HepG2 (cell line): ENCODE data around the gene PFKFB2. TPM values are rescaled to one million over a fixed set of nuclear protein-coding genes. Genes with fewer than 3 reads are reported as not detected.

Experiments used
- ARNTL ChIP-seq: sonication (generic); formaldehyde crosslinking; IDR thresholded peaks from 2 replicates; pipeline ENCODE4 v1.4.0; 2020; ENCODE audit warnings: mild to moderate bottlenecking, missing genetic modification reagents
- BRCA1 ChIP-seq: sonication (generic); formaldehyde crosslinking; IDR thresholded peaks from 2 replicates; pipeline ENCODE4 v1.4.0; 2020; ENCODE audit warnings: missing genetic modification reagents
- HNRNPUL1 ChIP-seq: fragments of 200-400 bp; formaldehyde crosslinking; IDR thresholded peaks from 2 replicates; pipeline ENCODE4 v1.6.1; 2017; ENCODE audit warnings: low read depth, mild to moderate bottlenecking, low read length, moderate library complexity
- KDM5A ChIP-seq: fragments of 200-600 bp; sonication (generic); IDR thresholded peaks from 2 replicates; pipeline ENCODE4 v1.7.0; 2018; ENCODE audit warnings: antibody characterized with exemption, mild to moderate bottlenecking, low read length, borderline replicate concordance
- KLF12 ChIP-seq: sonication (generic); formaldehyde crosslinking; IDR thresholded peaks from 2 replicates; pipeline ENCODE4 v1.4.0; 2020; ENCODE audit warnings: missing genetic modification reagents, borderline replicate concordance
- KMT2B ChIP-seq: IDR thresholded peaks from 2 replicates; pipeline ENCODE4 v1.6.1; 2016; ENCODE audit warnings: missing genetic modification reagents, missing compliant biosample characterization
- MAF1 ChIP-seq: sonication (generic); formaldehyde crosslinking; IDR thresholded peaks from 2 replicates; pipeline ENCODE4 v1.5.0; 2020; ENCODE audit warnings: missing genetic modification reagents, borderline replicate concordance
- NR2C2 ChIP-seq: sonication (generic); formaldehyde crosslinking; IDR thresholded peaks from 2 replicates; pipeline ENCODE4 v1.4.0; 2020; ENCODE audit warnings: missing genetic modification reagents, mild to moderate bottlenecking, moderate library complexity, borderline replicate concordance
- PPARG ChIP-seq: conservative IDR thresholded peaks from 2 replicates; pipeline ENCODE4 v1.6.1; 2016; ENCODE audit warnings: missing biosample characterization, missing genetic modification reagents
- SMAD9 ChIP-seq: sonication (generic); formaldehyde crosslinking; IDR thresholded peaks from 2 replicates; pipeline ENCODE4 v1.5.1; 2020; ENCODE audit warnings: mild to moderate bottlenecking, missing genetic modification reagents
- SYNCRIP ChIP-seq: fragments of 200-400 bp; formaldehyde crosslinking; IDR thresholded peaks from 2 replicates; pipeline ENCODE4 v1.6.1; 2018; ENCODE audit warnings: mild to moderate bottlenecking, low read depth, low read length; ENCODE audit not compliant: insufficient read depth
- ZNF251 ChIP-seq: sonication (generic); formaldehyde crosslinking; IDR thresholded peaks from 2 replicates; pipeline ENCODE4 v1.9.0; 2021; ENCODE audit warnings: mild to moderate bottlenecking, missing genetic modification reagents
- ZNF260 ChIP-seq: sonication (generic); formaldehyde crosslinking; IDR thresholded peaks from 2 replicates; pipeline ENCODE4 v1.4.0; 2020; ENCODE audit warnings: missing genetic modification reagents, low read depth, mild to moderate bottlenecking, borderline replicate concordance
- polyA plus RNA-seq, 8 experiments: library from polyadenylated mRNA; depleted of rRNA in 3 of 8; stranded (reverse) in 7 of 8; unstranded in 1 of 8; fragments of >200 nt; fragmentation: Illumina TruSeq in 4 of 8; extraction: Trizol in 4 of 8; gene quantifications; 2 replicates each; pipeline versions ENCODE4 v1.2.1 to v1.2.3, GENCODE V29; 2011 to 2016; ENCODE audit warnings: low read depth in 4 of 8, missing spikeins in 1 of 8, mixed read lengths in 1 of 8; ENCODE audit not compliant: insufficient read depth in 1 of 8
- total RNA-seq, 5 experiments: library from RNA; depleted of rRNA; stranded (reverse); fragments of >200 nt; fragmentation: Illumina TruSeq; extraction: Trizol; gene quantifications; 2 replicates each; pipeline ENCODE4 v1.2.3, GENCODE V29; 2016; ENCODE audit warnings: low read depth in 1 of 5
- TF ChIP-seq, protein P1 (sequence below): IDR thresholded peaks from 2 replicates; pipeline ENCODE4 v1.6.1; 2012; ENCODE audit warnings: low read length, improper control_type of control experiment
- TF ChIP-seq, protein P2 (sequence below): fragments of 450-650 bp; IDR thresholded peaks from 2 replicates; pipeline ENCODE4 v1.6.1; 2017; ENCODE audit warnings: mild to moderate bottlenecking
- TF ChIP-seq, protein P3 (sequence below): sonication (generic); formaldehyde crosslinking; IDR thresholded peaks from 2 replicates; pipeline ENCODE4 v1.4.0; 2020; ENCODE audit warnings: mild to moderate bottlenecking, low read depth, missing genetic modification reagents
- TF ChIP-seq, protein P4 (sequence below): IDR thresholded peaks from 2 replicates; pipeline ENCODE4 v1.6.1; 2016; ENCODE audit warnings: low read depth, borderline replicate concordance
- TF ChIP-seq, protein P5 (sequence below): sonication (generic); formaldehyde crosslinking; IDR thresholded peaks from 2 replicates; pipeline ENCODE4 v1.5.0; 2020; ENCODE audit warnings: missing genetic modification reagents
- TF ChIP-seq, protein P6 (sequence below): sonication (generic); formaldehyde crosslinking; IDR thresholded peaks from 2 replicates; pipeline ENCODE4 v1.4.0; 2020; ENCODE audit warnings: missing genetic modification reagents, borderline replicate concordance

Gene PFKFB2
- total and polyA plus RNA-seq, 2 of the 13 experiments (the other 11 are each of a cell fraction or from before 2014, with no cell fraction given) = 4.6 to 10.6 TPM

DNA sequence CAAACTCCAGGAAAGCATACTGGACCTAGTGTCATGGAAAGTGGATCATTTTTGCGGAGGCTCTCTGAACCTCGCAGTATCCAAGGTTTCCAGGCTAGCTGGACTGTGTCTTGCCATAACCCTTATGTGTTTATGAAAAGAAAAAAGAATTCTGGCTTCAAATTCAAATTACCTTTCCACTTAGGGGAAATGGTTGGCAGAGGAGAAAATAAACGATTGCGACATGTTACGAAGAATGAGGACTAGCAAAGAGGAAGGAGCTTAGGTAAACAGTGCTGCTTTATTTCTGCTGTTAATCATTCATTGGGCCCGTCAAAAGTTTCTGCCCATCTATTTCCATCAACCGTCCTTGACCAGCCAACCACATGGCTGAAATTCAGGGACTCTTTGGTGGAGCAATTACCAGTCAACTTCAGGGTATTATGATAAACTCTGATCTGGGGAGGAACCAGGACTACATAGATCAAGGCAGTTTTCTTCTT is 50.9 kb downstream of the PFKFB2 start, which contains the start of gene C4BPA (continued):
- TF ChIP-seq, protein P1, sequence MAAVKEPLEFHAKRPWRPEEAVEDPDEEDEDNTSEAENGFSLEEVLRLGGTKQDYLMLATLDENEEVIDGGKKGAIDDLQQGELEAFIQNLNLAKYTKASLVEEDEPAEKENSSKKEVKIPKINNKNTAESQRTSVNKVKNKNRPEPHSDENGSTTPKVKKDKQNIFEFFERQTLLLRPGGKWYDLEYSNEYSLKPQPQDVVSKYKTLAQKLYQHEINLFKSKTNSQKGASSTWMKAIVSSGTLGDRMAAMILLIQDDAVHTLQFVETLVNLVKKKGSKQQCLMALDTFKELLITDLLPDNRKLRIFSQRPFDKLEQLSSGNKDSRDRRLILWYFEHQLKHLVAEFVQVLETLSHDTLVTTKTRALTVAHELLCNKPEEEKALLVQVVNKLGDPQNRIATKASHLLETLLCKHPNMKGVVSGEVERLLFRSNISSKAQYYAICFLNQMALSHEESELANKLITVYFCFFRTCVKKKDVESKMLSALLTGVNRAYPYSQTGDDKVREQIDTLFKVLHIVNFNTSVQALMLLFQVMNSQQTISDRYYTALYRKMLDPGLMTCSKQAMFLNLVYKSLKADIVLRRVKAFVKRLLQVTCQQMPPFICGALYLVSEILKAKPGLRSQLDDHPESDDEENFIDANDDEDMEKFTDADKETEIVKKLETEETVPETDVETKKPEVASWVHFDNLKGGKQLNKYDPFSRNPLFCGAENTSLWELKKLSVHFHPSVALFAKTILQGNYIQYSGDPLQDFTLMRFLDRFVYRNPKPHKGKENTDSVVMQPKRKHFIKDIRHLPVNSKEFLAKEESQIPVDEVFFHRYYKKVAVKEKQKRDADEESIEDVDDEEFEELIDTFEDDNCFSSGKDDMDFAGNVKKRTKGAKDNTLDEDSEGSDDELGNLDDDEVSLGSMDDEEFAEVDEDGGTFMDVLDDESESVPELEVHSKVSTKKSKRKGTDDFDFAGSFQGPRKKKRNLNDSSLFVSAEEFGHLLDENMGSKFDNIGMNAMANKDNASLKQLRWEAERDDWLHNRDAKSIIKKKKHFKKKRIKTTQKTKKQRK = no peak
- TF ChIP-seq SMAD9 (CRISPR knock-in tag) (no peak), HNRNPUL1 (0 out of 2 replicates have a peak, but pooled peaks have one; percentile 32), KDM5A (no peak), PPARG (CRISPR knock-in tag) (no peak), SYNCRIP (no peak), NR2C2 (peak; percentile 28), ARNTL (no peak), KMT2B (CRISPR knock-in tag) (peak; percentile 61; the same call in 1 of the 2 replicates), MAF1 (CRISPR knock-in tag) (no peak), ZNF251 (CRISPR knock-in tag) (no peak), ZNF260 (CRISPR knock-in tag) (no peak), BRCA1 (no peak; the same call in 1 of the 2 replicates), KLF12 (CRISPR knock-in tag) (no peak)
- TF ChIP-seq, protein P2, sequence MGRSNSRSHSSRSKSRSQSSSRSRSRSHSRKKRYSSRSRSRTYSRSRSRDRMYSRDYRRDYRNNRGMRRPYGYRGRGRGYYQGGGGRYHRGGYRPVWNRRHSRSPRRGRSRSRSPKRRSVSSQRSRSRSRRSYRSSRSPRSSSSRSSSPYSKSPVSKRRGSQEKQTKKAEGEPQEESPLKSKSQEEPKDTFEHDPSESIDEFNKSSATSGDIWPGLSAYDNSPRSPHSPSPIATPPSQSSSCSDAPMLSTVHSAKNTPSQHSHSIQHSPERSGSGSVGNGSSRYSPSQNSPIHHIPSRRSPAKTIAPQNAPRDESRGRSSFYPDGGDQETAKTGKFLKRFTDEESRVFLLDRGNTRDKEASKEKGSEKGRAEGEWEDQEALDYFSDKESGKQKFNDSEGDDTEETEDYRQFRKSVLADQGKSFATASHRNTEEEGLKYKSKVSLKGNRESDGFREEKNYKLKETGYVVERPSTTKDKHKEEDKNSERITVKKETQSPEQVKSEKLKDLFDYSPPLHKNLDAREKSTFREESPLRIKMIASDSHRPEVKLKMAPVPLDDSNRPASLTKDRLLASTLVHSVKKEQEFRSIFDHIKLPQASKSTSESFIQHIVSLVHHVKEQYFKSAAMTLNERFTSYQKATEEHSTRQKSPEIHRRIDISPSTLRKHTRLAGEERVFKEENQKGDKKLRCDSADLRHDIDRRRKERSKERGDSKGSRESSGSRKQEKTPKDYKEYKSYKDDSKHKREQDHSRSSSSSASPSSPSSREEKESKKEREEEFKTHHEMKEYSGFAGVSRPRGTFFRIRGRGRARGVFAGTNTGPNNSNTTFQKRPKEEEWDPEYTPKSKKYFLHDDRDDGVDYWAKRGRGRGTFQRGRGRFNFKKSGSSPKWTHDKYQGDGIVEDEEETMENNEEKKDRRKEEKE = no peak
- TF ChIP-seq, protein P3, sequence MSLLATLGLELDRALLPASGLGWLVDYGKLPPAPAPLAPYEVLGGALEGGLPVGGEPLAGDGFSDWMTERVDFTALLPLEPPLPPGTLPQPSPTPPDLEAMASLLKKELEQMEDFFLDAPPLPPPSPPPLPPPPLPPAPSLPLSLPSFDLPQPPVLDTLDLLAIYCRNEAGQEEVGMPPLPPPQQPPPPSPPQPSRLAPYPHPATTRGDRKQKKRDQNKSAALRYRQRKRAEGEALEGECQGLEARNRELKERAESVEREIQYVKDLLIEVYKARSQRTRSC = no peak
- TF ChIP-seq, protein P4, sequence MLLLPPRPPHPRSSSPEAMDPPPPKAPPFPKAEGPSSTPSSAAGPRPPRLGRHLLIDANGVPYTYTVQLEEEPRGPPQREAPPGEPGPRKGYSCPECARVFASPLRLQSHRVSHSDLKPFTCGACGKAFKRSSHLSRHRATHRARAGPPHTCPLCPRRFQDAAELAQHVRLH (CRISPR knock-in tag) = peak; percentile 56; the same call in 1 of the 2 replicates
- TF ChIP-seq, protein P5, sequence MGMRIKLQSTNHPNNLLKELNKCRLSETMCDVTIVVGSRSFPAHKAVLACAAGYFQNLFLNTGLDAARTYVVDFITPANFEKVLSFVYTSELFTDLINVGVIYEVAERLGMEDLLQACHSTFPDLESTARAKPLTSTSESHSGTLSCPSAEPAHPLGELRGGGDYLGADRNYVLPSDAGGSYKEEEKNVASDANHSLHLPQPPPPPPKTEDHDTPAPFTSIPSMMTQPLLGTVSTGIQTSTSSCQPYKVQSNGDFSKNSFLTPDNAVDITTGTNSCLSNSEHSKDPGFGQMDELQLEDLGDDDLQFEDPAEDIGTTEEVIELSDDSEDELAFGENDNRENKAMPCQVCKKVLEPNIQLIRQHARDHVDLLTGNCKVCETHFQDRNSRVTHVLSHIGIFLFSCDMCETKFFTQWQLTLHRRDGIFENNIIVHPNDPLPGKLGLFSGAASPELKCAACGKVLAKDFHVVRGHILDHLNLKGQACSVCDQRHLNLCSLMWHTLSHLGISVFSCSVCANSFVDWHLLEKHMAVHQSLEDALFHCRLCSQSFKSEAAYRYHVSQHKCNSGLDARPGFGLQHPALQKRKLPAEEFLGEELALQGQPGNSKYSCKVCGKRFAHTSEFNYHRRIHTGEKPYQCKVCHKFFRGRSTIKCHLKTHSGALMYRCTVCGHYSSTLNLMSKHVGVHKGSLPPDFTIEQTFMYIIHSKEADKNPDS (CRISPR knock-in tag) = no peak
- TF ChIP-seq, protein P6, sequence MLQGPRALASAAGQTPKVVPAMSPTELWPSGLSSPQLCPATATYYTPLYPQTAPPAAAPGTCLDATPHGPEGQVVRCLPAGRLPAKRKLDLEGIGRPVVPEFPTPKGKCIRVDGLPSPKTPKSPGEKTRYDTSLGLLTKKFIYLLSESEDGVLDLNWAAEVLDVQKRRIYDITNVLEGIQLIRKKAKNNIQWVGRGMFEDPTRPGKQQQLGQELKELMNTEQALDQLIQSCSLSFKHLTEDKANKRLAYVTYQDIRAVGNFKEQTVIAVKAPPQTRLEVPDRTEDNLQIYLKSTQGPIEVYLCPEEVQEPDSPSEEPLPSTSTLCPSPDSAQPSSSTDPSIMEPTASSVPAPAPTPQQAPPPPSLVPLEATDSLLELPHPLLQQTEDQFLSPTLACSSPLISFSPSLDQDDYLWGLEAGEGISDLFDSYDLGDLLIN (CRISPR knock-in tag) = no peak
